GM12892 (cell line): Measurements from ENCODE around the gene RTCA.

Experiments
- POLR2A ChIP-seq: IDR thresholded peaks from 2 replicates; pipeline ENCODE4 v1.6.1; 2011; ENCODE audit warnings: low read depth, low read length, control low read depth
- POLR2AphosphoS5 ChIP-seq: IDR thresholded peaks from 2 replicates; pipeline ENCODE4 v1.6.1; 2011; ENCODE audit warnings: low read depth, low read length, control low read depth
- TAF1 ChIP-seq: IDR thresholded peaks from 2 replicates; pipeline ENCODE4 v1.6.1; 2011; ENCODE audit warnings: low read depth, mild to moderate bottlenecking, control low read depth, low read length, borderline replicate concordance

DNA sequence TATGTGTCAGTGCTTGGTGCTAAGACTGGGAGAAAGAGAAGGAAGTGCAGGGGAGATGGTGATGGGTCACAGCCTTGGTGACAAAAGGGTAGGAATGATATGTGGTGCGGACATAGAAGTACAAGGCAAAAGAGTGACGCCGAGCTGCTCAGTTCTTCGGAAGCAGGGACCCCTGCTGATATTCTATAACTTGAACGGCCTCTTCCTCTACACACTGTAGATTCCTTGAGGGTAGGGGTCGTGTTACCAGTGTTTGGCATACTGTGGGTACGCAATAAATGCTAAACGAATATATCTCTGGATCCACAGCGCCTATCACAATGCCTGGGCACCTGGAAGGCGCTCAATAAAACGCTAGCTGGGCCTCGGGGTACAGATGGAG lies 16.9 kb upstream of the RTCA start:
- TF ChIP-seq POLR2AphosphoS5 (no peak), POLR2A (no peak), TAF1 (no peak)
